GM12878 (cell line): ENCODE measurements around the gene SLC23A1.

Experiments used
- CEBPB ChIP-seq, 2 experiments: fragments of 150-350 bp in 1 of 2; IDR thresholded peaks; 2 replicates each; pipeline ENCODE4 v1.6.1; 2012 to 2014; ENCODE audit warnings: low read depth in 2 of 2, low read length in 2 of 2, borderline replicate concordance in 1 of 2, inconsistent platforms in 1 of 2
- CTCF ChIP-seq, 3 experiments: IDR thresholded peaks in 2 of 3; conservative IDR thresholded peaks in 1 of 3; 2 replicates each; pipeline ENCODE4 v1.5.1; 2011; ENCODE audit warnings: low read depth in 3 of 3, low read length in 3 of 3, mild to moderate bottlenecking in 3 of 3, control low read depth in 2 of 3, moderate library complexity in 2 of 3, inconsistent platforms in 1 of 3, mixed read lengths in 1 of 3; ENCODE audit not compliant: control insufficient read depth in 2 of 3, insufficient read depth in 1 of 3; ENCODE audit errors: extremely low read depth in 1 of 3
- EP300 ChIP-seq, 2 experiments: fragments of 150-350 bp in 1 of 2; IDR thresholded peaks; 2 replicates each; pipeline ENCODE4 v1.6.1; 2011 to 2012; ENCODE audit warnings: low read depth in 2 of 2, low read length in 2 of 2, borderline replicate concordance in 1 of 2, improper control_type of control experiment in 1 of 2, inconsistent platforms in 1 of 2; ENCODE audit not compliant: control insufficient read depth in 1 of 2
- ESRRA ChIP-seq: IDR thresholded peaks from 2 replicates; pipeline ENCODE4 v1.6.1; 2012; ENCODE audit warnings: mild to moderate bottlenecking, low read length, improper control_type of control experiment
- FOS ChIP-seq: IDR thresholded peaks from 3 replicates; pipeline ENCODE4 v1.6.1; 2011; ENCODE audit warnings: borderline replicate concordance; ENCODE audit not compliant: insufficient read length; ENCODE audit errors: extremely low read depth
- JUND ChIP-seq: IDR thresholded peaks from 2 replicates; pipeline ENCODE4 v1.6.1; 2012; ENCODE audit warnings: low read depth, mild to moderate bottlenecking, low read length, improper control_type of control experiment, moderate library complexity
- RBBP5 ChIP-seq: fragments of 200-600 bp; sonication (generic); conservative IDR thresholded peaks from 2 replicates; pipeline ENCODE4 v1.6.1; 2016
- SIX5 ChIP-seq: IDR thresholded peaks from 2 replicates; pipeline ENCODE4 v1.6.1; 2011; ENCODE audit warnings: mild to moderate bottlenecking, low read depth, low read length, moderate library complexity; ENCODE audit not compliant: severe bottlenecking
- TAF1 ChIP-seq: IDR thresholded peaks from 2 replicates; pipeline ENCODE4 v1.6.1; 2011; ENCODE audit warnings: mild to moderate bottlenecking, low read depth, low read length, borderline replicate concordance
- TCF7 ChIP-seq: IDR thresholded peaks from 2 replicates; pipeline ENCODE4 v1.6.1; 2014; ENCODE audit warnings: antibody characterized with exemption, borderline replicate concordance
- TF ChIP-seq, protein P1 (sequence below): fragments of 450-650 bp; IDR thresholded peaks from 2 replicates; pipeline ENCODE4 v1.6.1; 2016; ENCODE audit warnings: mild to moderate bottlenecking

DNA sequence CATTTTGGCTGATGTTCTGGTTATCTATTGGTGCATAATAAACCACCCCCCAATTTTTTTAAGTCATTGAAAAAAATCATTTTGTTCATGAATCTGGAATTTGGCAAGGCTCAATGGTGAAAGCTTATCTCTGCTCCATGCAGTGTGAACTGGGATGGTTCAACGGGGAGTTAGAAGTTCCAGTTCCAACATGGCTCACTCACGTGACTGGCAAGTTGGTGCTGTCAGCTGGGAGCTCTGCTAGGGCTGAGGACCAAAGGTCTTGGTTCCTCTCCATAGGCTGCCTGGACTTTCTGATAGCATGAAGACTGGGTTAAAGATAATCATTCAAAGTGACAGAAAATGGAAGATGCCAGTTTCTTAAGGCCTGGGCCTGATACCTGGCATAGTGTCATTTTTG is 23.9 kb upstream of the SLC23A1 start:
- no peak for TF ChIP-seq CTCF (IDR thresholded peaks at IDR 0.05 in 2 of 3, conservative IDR thresholded peaks at IDR 0.05 in 1 of 3; ENCODE audit: control insufficient read depth in 2 of 3, extremely low read depth in 1 of 3, insufficient read depth in 1 of 3, low read depth in 3 of 3, low read length in 3 of 3)
- TF ChIP-seq SIX5, result no peak
- TF ChIP-seq ESRRA, result no peak
- no peak for TF ChIP-seq CEBPB (IDR thresholded peaks at IDR 0.05; ENCODE audit: borderline replicate concordance in 1 of 2, low read depth in 2 of 2, low read length in 2 of 2)
- no peak for TF ChIP-seq TAF1
- TF ChIP-seq TCF7, result no peak
- no peak for TF ChIP-seq EP300 (IDR thresholded peaks at IDR 0.05; ENCODE audit: borderline replicate concordance in 1 of 2, control insufficient read depth in 1 of 2, low read depth in 2 of 2, low read length in 2 of 2)
- TF ChIP-seq, protein P1, sequence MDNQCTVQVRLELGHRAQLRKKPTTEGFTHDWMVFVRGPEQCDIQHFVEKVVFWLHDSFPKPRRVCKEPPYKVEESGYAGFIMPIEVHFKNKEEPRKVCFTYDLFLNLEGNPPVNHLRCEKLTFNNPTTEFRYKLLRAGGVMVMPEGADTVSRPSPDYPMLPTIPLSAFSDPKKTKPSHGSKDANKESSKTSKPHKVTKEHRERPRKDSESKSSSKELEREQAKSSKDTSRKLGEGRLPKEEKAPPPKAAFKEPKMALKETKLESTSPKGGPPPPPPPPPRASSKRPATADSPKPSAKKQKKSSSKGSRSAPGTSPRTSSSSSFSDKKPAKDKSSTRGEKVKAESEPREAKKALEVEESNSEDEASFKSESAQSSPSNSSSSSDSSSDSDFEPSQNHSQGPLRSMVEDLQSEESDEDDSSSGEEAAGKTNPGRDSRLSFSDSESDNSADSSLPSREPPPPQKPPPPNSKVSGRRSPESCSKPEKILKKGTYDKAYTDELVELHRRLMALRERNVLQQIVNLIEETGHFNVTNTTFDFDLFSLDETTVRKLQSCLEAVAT, result no peak
- no peak for TF ChIP-seq JUND
- no peak for TF ChIP-seq FOS
- no peak for TF ChIP-seq RBBP5
